Lung (tissue), 12 donors: ENCODE measurements around the gene BCAP31. TPM values are rescaled to one million over a fixed set of nuclear protein-coding genes. Genes with fewer than 3 reads are reported as not detected.

Source experiments
- ATAC-seq: fragments of 200-7000 bp; cut with Tn5 transposase; one replicate; pipeline ENCODE4 v1.9.1; 2020; ENCODE audit warnings: moderate number of reproducible peaks; ENCODE audit not compliant: insufficient read depth, low FRiP score
- DNase-seq, 3 donors: peaks; one replicate each; pipeline ENCODE4 v3.0.0-alpha.2; 2013 to 2017
- H3K27ac ChIP-seq, 2 donors: one replicate each; pipeline ENCODE4 v1.5.1; 2013; ENCODE audit warnings: mild to moderate bottlenecking in 2 of 2, moderate library complexity in 2 of 2, control low read depth in 1 of 2, inconsistent platforms in 1 of 2, low read depth in 1 of 2, low read length in 1 of 2
- H3K27me3 ChIP-seq, 3 donors: one replicate each; pipeline ENCODE4 v1.5.1; 2013; ENCODE audit warnings: low read length in 2 of 3; ENCODE audit not compliant: control insufficient read depth in 3 of 3, insufficient read depth in 3 of 3
- H3K36me3 ChIP-seq, 4 donors: one replicate each; pipeline ENCODE4 v1.5.1; 2013; ENCODE audit warnings: low read length in 4 of 4, mild to moderate bottlenecking in 1 of 4, moderate library complexity in 1 of 4; ENCODE audit not compliant: control insufficient read depth in 4 of 4, insufficient read depth in 4 of 4
- H3K4me1 ChIP-seq, 5 donors: one replicate each; pipeline ENCODE4 v1.5.1; 2013; ENCODE audit warnings: low read length in 5 of 5, mild to moderate bottlenecking in 2 of 5, moderate library complexity in 1 of 5; ENCODE audit not compliant: control insufficient read depth in 5 of 5, insufficient read depth in 5 of 5
- H3K4me3 ChIP-seq: one replicate; pipeline ENCODE4 v1.5.1; 2013; ENCODE audit warnings: mild to moderate bottlenecking, control low read depth, moderate library complexity
- H3K9ac ChIP-seq, 2 donors: one replicate each; pipeline ENCODE4 v1.5.1; 2013; ENCODE audit warnings: low read length in 2 of 2, control low read depth in 1 of 2; ENCODE audit not compliant: insufficient read depth in 1 of 2
- H3K9me3 ChIP-seq, 4 donors: one replicate each; pipeline ENCODE4 v1.5.1; 2013; ENCODE audit warnings: low read length in 3 of 4, mild to moderate bottlenecking in 1 of 4, moderate library complexity in 1 of 4; ENCODE audit not compliant: control insufficient read depth in 4 of 4, insufficient read depth in 3 of 4
- WGBS, 2 donors: extraction: QIAGEN DNeasy Blood & Tissue Kit; methylation state at CpG; one replicate each; pipeline ENCODE4 v1.1.7; 2013; 5-methylcytosine and 5-hydroxymethylcytosine counted together
- polyA plus RNA-seq, 2 donors: library from polyadenylated mRNA; stranded (reverse); fragments of 200-250 nt; gene quantifications; one replicate each; pipeline ENCODE4 v1.2.1, GENCODE V29; 2013
- total RNA-seq, 2 donors: library from RNA; depleted of rRNA in 1 of 2; stranded (reverse); fragments of >200 nt in 1 of 2; gene quantifications; one replicate each; pipeline ENCODE4 v1.2.1, GENCODE V29; 2014 to 2021
- TF ChIP-seq, protein P1 (sequence below): IDR thresholded peaks from 2 replicates; pipeline ENCODE4 v1.5.1; 2012; ENCODE audit warnings: mild to moderate bottlenecking; ENCODE audit errors: control extremely low read depth, extremely low read depth
- donor health status: control.
- donor health status: control.
- donor health status: Bipolar disorder and iron deficiency.
- donor health status: healthy.
- donor health status: DM: yes; HTN: yes; CAD: no.

Gene BCAP31
- total and polyA plus RNA-seq, 4 donors, result 76.8 to 283 (median 206) TPM

GRCh38 chrX:153738056-153738605 lies 13.9 kb upstream of the BCAP31 start:
- Histone ChIP-seq H3K27ac (no peak overlapping the region), H3K27me3 (no peaks in the 10 kb centered on the region), H3K9ac (no peak overlapping the region), H3K4me3 (no peak overlapping the region), H3K9me3 (peaks cover 0 to 2% (median 0%) of the 10 kb centered on the region in 4 donors), H3K4me1 (no peaks in the 10 kb centered on the region), H3K36me3 (peaks cover 0 to 9% (median 0%) of the 10 kb centered on the region in 4 donors)
- TF ChIP-seq, protein P1, sequence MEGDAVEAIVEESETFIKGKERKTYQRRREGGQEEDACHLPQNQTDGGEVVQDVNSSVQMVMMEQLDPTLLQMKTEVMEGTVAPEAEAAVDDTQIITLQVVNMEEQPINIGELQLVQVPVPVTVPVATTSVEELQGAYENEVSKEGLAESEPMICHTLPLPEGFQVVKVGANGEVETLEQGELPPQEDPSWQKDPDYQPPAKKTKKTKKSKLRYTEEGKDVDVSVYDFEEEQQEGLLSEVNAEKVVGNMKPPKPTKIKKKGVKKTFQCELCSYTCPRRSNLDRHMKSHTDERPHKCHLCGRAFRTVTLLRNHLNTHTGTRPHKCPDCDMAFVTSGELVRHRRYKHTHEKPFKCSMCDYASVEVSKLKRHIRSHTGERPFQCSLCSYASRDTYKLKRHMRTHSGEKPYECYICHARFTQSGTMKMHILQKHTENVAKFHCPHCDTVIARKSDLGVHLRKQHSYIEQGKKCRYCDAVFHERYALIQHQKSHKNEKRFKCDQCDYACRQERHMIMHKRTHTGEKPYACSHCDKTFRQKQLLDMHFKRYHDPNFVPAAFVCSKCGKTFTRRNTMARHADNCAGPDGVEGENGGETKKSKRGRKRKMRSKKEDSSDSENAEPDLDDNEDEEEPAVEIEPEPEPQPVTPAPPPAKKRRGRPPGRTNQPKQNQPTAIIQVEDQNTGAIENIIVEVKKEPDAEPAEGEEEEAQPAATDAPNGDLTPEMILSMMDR, result no peak
- WGBS, 2 donors, result 93% methylated on average over 15 to 27 of the region's 27 CpGs
- no peak for ATAC-seq
- DNase-seq, result no peak

GRCh38 chrX:153736871-153737441 lies 12.8 kb upstream of the BCAP31 start:
- Histone ChIP-seq H3K36me3 (peaks cover 0 to 9% (median 0%) of the 10 kb centered on the region in 4 donors), H3K9me3 (peaks cover 0 to 9% (median 2%) of the 10 kb centered on the region in 4 donors), H3K27ac (no peak overlapping the region), H3K27me3 (no peaks in the 10 kb centered on the region), H3K9ac (no peak overlapping the region), H3K4me1 (no peaks in the 10 kb centered on the region), H3K4me3 (no peak overlapping the region)
- ATAC-seq (no peak), DNase-seq (no peak)
- WGBS, 2 donors, result 83 to 93% methylated on average over 10 to 15 of the region's 15 CpGs
- TF ChIP-seq, protein P1, result no peak

DNA sequence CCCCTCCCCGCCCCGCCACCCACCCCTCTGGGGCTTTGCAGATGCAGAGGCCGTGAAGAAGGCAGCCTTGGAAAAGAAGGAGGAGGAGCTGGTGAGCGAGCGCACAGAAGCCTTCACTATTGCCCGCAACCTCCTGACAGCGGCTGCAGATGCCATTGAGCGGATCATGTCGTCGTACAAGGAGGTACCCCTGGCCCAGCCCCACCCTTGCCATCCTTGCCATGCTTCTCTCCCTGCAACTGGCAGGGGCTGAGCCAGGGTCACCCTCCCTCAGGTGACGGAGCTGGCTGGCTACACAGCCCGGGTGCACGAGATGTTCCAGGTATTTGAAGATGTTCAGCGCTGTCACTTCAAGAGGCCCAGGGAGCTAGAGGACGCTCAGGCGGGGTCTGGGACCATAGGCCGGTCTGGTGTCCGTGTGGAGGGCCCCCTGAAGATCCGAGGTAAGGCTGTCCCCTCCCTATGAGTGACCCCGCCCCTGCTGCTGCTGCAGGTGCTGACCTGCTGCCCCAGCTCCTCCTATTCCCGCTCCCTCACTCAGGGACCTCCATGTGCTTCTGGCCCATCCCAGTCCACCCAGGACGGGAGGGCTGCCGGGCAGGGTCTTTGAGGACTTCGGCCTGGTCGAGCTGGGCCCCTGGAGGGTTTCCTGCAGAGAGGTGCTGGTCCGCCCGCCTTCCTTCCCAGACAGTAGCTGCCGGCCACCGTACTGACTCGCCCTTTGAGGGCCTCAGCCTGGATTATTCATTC lies 12.1 kb upstream of the BCAP31 start:
- H3K36me3 ChIP-seq, result peaks cover 0 to 9% (median 0%) of the 10 kb centered on the region in 4 donors
- no peak overlapping the region for H3K27ac ChIP-seq
- no peak for ATAC-seq
- 89 to 95% methylated on average over 18 to 30 of the region's 30 CpGs for WGBS, 2 donors
- TF ChIP-seq, protein P1, result no peak
- no peak for DNase-seq
- peaks cover 0 to 12% (median 7%) of the 10 kb centered on the region in 4 donors for H3K9me3 ChIP-seq
- no peak overlapping the region for H3K9ac ChIP-seq
- H3K27me3 ChIP-seq, result no peaks in the 10 kb centered on the region
- no peaks in the 10 kb centered on the region for H3K4me1 ChIP-seq
- H3K4me3 ChIP-seq, result no peak overlapping the region
